GM21367 (cell line): Measurements from ENCODE around the gene SP5.
"Not testable (repeated sequence)": the region's sequence is repeated elsewhere in the genome, so short reads cannot be mapped to it uniquely, and the experiment has no call there.

ENCODE experiments used
- ATAC-seq: cut with Tn5 transposase; IDR thresholded peaks from one replicate; pipeline ENCODE4 v1.9.1; 2021; ENCODE audit not compliant: unreplicated experiment

Gene SP5

GRCh38 chr2:170715062-170715931, at the start of gene SP5:
TSS of gene SP5 (plus strand) at chr2:170715337. CDS start at chr2:170715513, 176 bp downstream.
- no peak for ATAC-seq

- no peak for ATAC-seq
These were observed 49.4 kb upstream of the SP5 start for GRCh38 chr2:170665743-170666142.

GRCh38 chr2:170669909-170670308, 45.2 kb upstream of the SP5 start:
- no peak for ATAC-seq

GRCh38 chr2:170670651-170671050, 44.5 kb upstream of the SP5 start:
- no peak for ATAC-seq

- ATAC-seq, result no peak
These were observed 44.1 kb upstream of the SP5 start for GRCh38 chr2:170671079-170671478.

GRCh38 chr2:170674282-170674681, 40.9 kb upstream of the SP5 start:
- ATAC-seq, result not testable (repeated sequence)

GRCh38 chr2:170675701-170676100, 39.4 kb upstream of the SP5 start:
- no peak for ATAC-seq

- ATAC-seq, result no peak
These were observed 35.5 kb upstream of the SP5 start for GRCh38 chr2:170679607-170680079.

GRCh38 chr2:170680172-170680941, 34.8 kb upstream of the SP5 start:
- ATAC-seq, result peak; percentile 93

GRCh38 chr2:170681311-170681710, 33.8 kb upstream of the SP5 start:
- no peak for ATAC-seq

GRCh38 chr2:170685591-170685990, 29.5 kb upstream of the SP5 start:
- ATAC-seq, result no peak

- ATAC-seq, result no peak
These were observed 25.7 kb upstream of the SP5 start for GRCh38 chr2:170689481-170689880.

GRCh38 chr2:170690640-170691039, 24.5 kb upstream of the SP5 start:
- no peak for ATAC-seq

GRCh38 chr2:170694316-170694715, 20.8 kb upstream of the SP5 start:
- ATAC-seq, result no peak

- no peak for ATAC-seq
These were observed 19.4 kb upstream of the SP5 start for GRCh38 chr2:170695521-170696410.

- no peak for ATAC-seq
These were observed 18.2 kb upstream of the SP5 start for GRCh38 chr2:170696948-170697347.

- no peak for ATAC-seq
These were observed 14.1 kb upstream of the SP5 start for GRCh38 chr2:170701011-170701410.

GRCh38 chr2:170703776-170704476, 11.2 kb upstream of the SP5 start:
- no peak for ATAC-seq

- no peak for ATAC-seq
These were observed 7.0 kb upstream of the SP5 start for GRCh38 chr2:170707821-170708795.
